ENCODE results near the gene FILIP1L. TPM values are rescaled to one million over a fixed set of nuclear protein-coding genes. Genes with fewer than 3 reads are reported as not detected.

FILIP1L gene
- total RNA-seq, 2 donors from 2014 or later: 0.35 to 0.50 TPM

GRCh38 chr3:99861216-99861615, 253.1 kb downstream of the FILIP1L start:
- peaks cover 7% of the 10 kb centered on the region for H3K36me3 Mint-ChIP-seq (ENCODE audit: low read depth)
- H3K4me1 Mint-ChIP-seq: peaks cover 6% of the 10 kb centered on the region
- ATAC-seq (replicated peaks): no peak
- no peak overlapping the region for H3K4me3 Mint-ChIP-seq
- no peak overlapping the region for H3K27ac Mint-ChIP-seq
- no peaks in the 10 kb centered on the region for H3K27me3 Mint-ChIP-seq
- no peaks in the 10 kb centered on the region for H3K9me3 Mint-ChIP-seq

- Mint-ChIP-seq H3K27me3 (no peaks in the 10 kb centered on the region), H3K4me1 (no peaks in the 10 kb centered on the region), H3K27ac (no peak overlapping the region), H3K9me3 (no peaks in the 10 kb centered on the region), H3K4me3 (no peak overlapping the region), H3K36me3 (ENCODE audit: low read depth) (peaks cover 7% of the 10 kb centered on the region)
- no peak for ATAC-seq (replicated peaks)
These were observed 254.5 kb downstream of the FILIP1L start for GRCh38 chr3:99859825-99860224.

DNA sequence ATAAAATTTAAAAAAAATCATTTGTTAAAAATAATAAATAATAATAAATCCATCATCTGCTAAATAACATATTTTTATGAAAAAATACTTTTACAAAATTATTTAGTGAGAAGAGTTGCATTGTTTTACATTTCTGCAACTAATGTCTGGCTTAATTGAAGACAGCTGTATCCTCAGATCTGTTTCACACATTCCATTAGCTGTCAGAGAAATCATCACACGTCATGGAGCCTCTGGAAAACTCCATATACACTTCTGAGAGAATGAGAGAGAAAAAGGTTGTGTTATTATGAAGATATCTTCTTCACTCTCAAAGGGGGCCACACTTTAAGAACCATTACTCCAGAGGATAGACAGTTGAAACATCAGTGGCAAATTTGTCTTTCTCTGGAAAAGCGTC, 255.8 kb downstream of the FILIP1L start:
- ATAC-seq (replicated peaks): no peak
- H3K4me1 Mint-ChIP-seq: no peaks in the 10 kb centered on the region
- H3K27ac Mint-ChIP-seq: no peak overlapping the region
- no peak overlapping the region for H3K4me3 Mint-ChIP-seq
- H3K36me3 Mint-ChIP-seq (ENCODE audit: low read depth): peaks cover 7% of the 10 kb centered on the region
- no peaks in the 10 kb centered on the region for H3K9me3 Mint-ChIP-seq
- no peaks in the 10 kb centered on the region for H3K27me3 Mint-ChIP-seq

DNA sequence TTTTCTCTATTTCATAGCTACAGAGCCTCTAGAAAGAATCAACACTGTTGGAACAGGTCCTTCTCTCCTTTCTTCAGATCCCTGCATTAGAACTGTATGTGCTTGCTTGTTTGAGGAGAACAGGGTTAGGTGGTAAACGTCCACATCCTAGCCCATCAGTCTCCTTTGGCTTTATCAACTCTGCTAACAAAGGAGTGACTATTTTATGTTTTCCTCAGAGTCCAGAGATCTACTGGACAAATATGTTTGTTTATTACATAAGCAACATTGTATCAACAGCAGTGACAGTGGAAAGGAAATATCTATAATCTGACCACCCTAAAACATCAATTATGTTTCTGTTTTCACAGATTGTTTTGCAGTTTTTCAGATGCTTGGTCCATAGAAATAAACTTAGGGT, 257.0 kb downstream of the FILIP1L start:
- H3K27ac Mint-ChIP-seq: no peak overlapping the region
- H3K27me3 Mint-ChIP-seq: no peaks in the 10 kb centered on the region
- H3K4me1 Mint-ChIP-seq: no peaks in the 10 kb centered on the region
- H3K4me3 Mint-ChIP-seq: no peak overlapping the region
- no peak for ATAC-seq (replicated peaks)
- no peaks in the 10 kb centered on the region for H3K36me3 Mint-ChIP-seq (ENCODE audit: low read depth)
- no peaks in the 10 kb centered on the region for H3K9me3 Mint-ChIP-seq

GRCh38 chr3:99856437-99857220, 257.7 kb downstream of the FILIP1L start:
- H3K4me3 Mint-ChIP-seq: no peak overlapping the region
- no peaks in the 10 kb centered on the region for H3K27me3 Mint-ChIP-seq
- H3K4me1 Mint-ChIP-seq: no peaks in the 10 kb centered on the region
- H3K27ac Mint-ChIP-seq: no peak overlapping the region
- no peaks in the 10 kb centered on the region for H3K9me3 Mint-ChIP-seq
- peak; percentile 93 for ATAC-seq (replicated peaks)
- H3K36me3 Mint-ChIP-seq (ENCODE audit: low read depth): no peaks in the 10 kb centered on the region

GRCh38 chr3:99855900-99856299, 258.4 kb downstream of the FILIP1L start:
- Mint-ChIP-seq H3K9me3 (no peaks in the 10 kb centered on the region), H3K4me1 (no peaks in the 10 kb centered on the region), H3K36me3 (ENCODE audit: low read depth) (no peaks in the 10 kb centered on the region), H3K4me3 (no peak overlapping the region), H3K27me3 (no peaks in the 10 kb centered on the region), H3K27ac (no peak overlapping the region)
- no peak for ATAC-seq (replicated peaks)

GRCh38 chr3:99854756-99855298, 259.5 kb downstream of the FILIP1L start:
- H3K27ac Mint-ChIP-seq: no peak overlapping the region
- no peak for ATAC-seq (replicated peaks)
- no peaks in the 10 kb centered on the region for H3K4me1 Mint-ChIP-seq
- H3K4me3 Mint-ChIP-seq: no peak overlapping the region
- no peaks in the 10 kb centered on the region for H3K9me3 Mint-ChIP-seq
- no peaks in the 10 kb centered on the region for H3K36me3 Mint-ChIP-seq (ENCODE audit: low read depth)
- H3K27me3 Mint-ChIP-seq: no peaks in the 10 kb centered on the region

- H3K4me1 Mint-ChIP-seq: no peaks in the 10 kb centered on the region
- no peak overlapping the region for H3K4me3 Mint-ChIP-seq
- no peaks in the 10 kb centered on the region for H3K36me3 Mint-ChIP-seq (ENCODE audit: low read depth)
- no peaks in the 10 kb centered on the region for H3K9me3 Mint-ChIP-seq
- H3K27me3 Mint-ChIP-seq: no peaks in the 10 kb centered on the region
- no peak overlapping the region for H3K27ac Mint-ChIP-seq
- no peak for ATAC-seq (replicated peaks)
These were observed 261.4 kb downstream of the FILIP1L start for GRCh38 chr3:99852851-99853250.

DNA sequence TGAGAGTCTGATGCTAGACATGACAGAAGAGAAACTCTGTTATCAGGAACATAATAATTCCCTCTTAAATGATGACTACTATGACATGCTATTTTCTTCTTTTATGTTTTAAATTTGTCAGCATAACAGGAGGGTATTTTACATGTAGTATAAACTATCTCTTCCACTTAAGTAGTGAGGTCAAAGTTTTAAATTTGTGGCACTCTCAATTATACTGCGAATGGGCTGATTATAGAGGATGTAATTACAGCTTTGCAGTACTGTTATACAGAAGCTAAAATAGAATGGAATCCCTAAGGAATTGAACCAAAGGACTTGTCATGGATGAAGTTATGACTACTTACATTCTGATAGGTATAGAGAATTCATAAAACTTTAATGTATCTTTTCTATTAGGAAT, 262.3 kb downstream of the FILIP1L start:
- H3K36me3 Mint-ChIP-seq (ENCODE audit: low read depth): no peaks in the 10 kb centered on the region
- ATAC-seq (replicated peaks): no peak
- H3K27me3 Mint-ChIP-seq: no peaks in the 10 kb centered on the region
- H3K9me3 Mint-ChIP-seq: no peaks in the 10 kb centered on the region
- H3K27ac Mint-ChIP-seq: no peak overlapping the region
- no peak overlapping the region for H3K4me3 Mint-ChIP-seq
- H3K4me1 Mint-ChIP-seq: no peaks in the 10 kb centered on the region

GRCh38 chr3:99850608-99851007, 263.7 kb downstream of the FILIP1L start:
- H3K27ac Mint-ChIP-seq: no peak overlapping the region
- H3K27me3 Mint-ChIP-seq: no peaks in the 10 kb centered on the region
- H3K9me3 Mint-ChIP-seq: no peaks in the 10 kb centered on the region
- no peak overlapping the region for H3K4me3 Mint-ChIP-seq
- H3K4me1 Mint-ChIP-seq: no peaks in the 10 kb centered on the region
- no peak for ATAC-seq (replicated peaks)
- H3K36me3 Mint-ChIP-seq (ENCODE audit: low read depth): no peaks in the 10 kb centered on the region

GRCh38 chr3:99848433-99848832, 265.9 kb downstream of the FILIP1L start:
- H3K4me3 Mint-ChIP-seq: no peak overlapping the region
- H3K27ac Mint-ChIP-seq: no peak overlapping the region
- no peaks in the 10 kb centered on the region for H3K36me3 Mint-ChIP-seq (ENCODE audit: low read depth)
- no peak for ATAC-seq (replicated peaks)
- H3K27me3 Mint-ChIP-seq: no peaks in the 10 kb centered on the region
- H3K9me3 Mint-ChIP-seq: no peaks in the 10 kb centered on the region
- peaks cover 5% of the 10 kb centered on the region for H3K4me1 Mint-ChIP-seq

DNA sequence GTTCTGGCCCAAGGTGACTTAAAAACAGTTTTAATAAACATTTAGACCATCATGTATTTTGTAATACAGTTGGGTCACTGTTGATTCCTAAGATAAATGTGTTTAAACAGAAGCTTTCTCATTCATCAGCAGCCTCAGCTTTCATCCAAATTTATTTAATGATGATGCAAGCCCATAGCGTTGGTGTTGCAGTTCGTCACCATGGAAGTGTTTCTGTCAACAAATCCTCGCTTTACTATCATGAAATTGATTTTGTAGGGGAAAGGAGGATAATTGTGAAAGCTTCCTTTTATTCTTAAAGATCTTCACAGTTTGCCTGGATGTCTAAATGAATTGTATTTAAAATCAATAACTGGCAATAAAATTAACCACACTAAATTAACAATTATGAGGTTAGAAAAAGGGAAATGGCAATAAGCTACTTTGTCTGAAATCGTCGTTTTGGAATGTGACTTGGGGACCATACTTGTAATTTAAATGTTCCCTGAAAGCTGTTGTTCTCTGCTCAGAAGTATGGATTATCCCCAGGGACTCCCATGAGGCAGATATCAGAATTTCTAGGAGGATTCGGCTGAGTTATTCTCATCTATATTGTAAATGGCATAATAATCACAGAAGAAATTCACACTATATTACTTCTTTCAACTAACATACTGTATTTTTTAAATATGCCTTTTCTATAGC, 267.7 kb downstream of the FILIP1L start:
- Mint-ChIP-seq H3K9me3 (no peaks in the 10 kb centered on the region), H3K36me3 (ENCODE audit: low read depth) (no peaks in the 10 kb centered on the region), H3K27me3 (no peaks in the 10 kb centered on the region), H3K27ac (no peak overlapping the region), H3K4me3 (no peak overlapping the region), H3K4me1 (peaks cover 5% of the 10 kb centered on the region)
- ATAC-seq (replicated peaks): no peak

DNA sequence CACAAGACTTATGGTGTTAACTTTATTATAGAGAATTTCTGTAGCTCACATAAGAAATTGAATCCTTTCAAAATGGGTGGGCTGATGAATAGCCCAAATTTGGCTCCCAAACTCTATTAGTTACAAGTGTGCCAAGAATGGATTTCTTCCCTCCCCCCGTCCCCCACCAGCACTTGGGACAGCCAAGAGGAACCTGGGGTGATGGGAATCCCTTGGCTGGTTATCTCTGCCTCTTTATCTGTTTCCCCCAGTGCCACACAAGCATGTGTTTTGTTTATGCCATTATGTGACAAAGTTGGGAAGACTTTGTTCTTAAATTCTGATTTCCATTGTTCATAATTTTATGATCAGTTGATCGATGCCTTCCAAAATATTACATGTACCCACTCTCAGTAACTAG, 268.3 kb downstream of the FILIP1L start:
- no peaks in the 10 kb centered on the region for H3K36me3 Mint-ChIP-seq (ENCODE audit: low read depth)
- H3K27ac Mint-ChIP-seq: no peak overlapping the region
- H3K9me3 Mint-ChIP-seq: no peaks in the 10 kb centered on the region
- H3K27me3 Mint-ChIP-seq: no peaks in the 10 kb centered on the region
- no peak overlapping the region for H3K4me3 Mint-ChIP-seq
- H3K4me1 Mint-ChIP-seq: peaks cover 5% of the 10 kb centered on the region
- ATAC-seq (replicated peaks): no peak

- no peaks in the 10 kb centered on the region for H3K27me3 Mint-ChIP-seq
- no peak overlapping the region for H3K4me3 Mint-ChIP-seq
- peaks cover 5% of the 10 kb centered on the region for H3K4me1 Mint-ChIP-seq
- H3K36me3 Mint-ChIP-seq (ENCODE audit: low read depth): no peaks in the 10 kb centered on the region
- H3K9me3 Mint-ChIP-seq: no peaks in the 10 kb centered on the region
- ATAC-seq (replicated peaks): no peak
- no peak overlapping the region for H3K27ac Mint-ChIP-seq
These were observed 269.0 kb downstream of the FILIP1L start for GRCh38 chr3:99845331-99845730.

DNA sequence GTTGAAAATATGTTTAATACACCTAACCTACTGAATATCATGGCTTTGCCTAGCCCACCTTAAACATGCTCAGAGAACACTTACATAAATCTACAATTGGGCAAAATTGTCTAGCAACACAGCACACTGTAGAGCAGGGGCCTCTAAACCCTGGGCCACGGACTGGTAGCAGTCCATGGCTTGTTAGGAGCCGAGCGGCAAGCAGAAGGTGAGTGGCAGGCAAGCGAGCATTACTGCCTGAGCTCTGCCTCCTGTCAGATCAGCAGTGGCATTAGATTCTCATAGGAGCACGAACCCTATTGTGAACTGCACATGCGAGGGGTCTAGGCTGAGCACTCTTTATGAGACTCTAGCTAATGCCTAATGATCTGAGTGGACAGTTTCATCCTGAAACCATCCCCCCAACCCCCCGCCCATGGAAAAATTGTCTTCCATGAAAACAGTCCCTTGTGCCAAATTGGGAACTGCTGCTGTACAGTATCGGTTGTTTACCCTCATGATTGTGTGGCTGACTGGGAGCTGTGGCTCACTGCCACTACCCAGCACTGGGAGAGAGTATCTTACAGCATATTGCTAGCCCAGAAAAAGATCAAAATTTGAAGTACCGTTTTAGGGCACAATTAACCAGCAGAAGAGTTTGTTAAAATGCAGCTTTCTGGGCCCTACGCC, 270.6 kb downstream of the FILIP1L start:
- no peak overlapping the region for H3K4me3 Mint-ChIP-seq
- H3K9me3 Mint-ChIP-seq: no peaks in the 10 kb centered on the region
- no peaks in the 10 kb centered on the region for H3K27me3 Mint-ChIP-seq
- no peak for ATAC-seq (replicated peaks)
- no peaks in the 10 kb centered on the region for H3K36me3 Mint-ChIP-seq (ENCODE audit: low read depth)
- peaks cover 5% of the 10 kb centered on the region for H3K4me1 Mint-ChIP-seq
- no peak overlapping the region for H3K27ac Mint-ChIP-seq

Data from activated T-helper 17 cell treated with anti-CD3 and anti-CD28 coated beads, Interleukin-2, amount 50 U/mL, for 72 hours (primary cell).